SK-MEL-5 (cell line): ENCODE data around the gene WNK2. TPM values are rescaled to one million over a fixed set of nuclear protein-coding genes. Genes with fewer than 3 reads are reported as not detected.
"Not testable (repeated sequence)": the region's sequence is repeated elsewhere in the genome, so short reads cannot be mapped to it uniquely, and the experiment has no call there.

Experiments used
- DNase-seq: peaks from one replicate; pipeline ENCODE4 v3.0.0-alpha.2; 2016; ENCODE audit warnings: low read depth, low spot score
- in situ Hi-C: cut with HindIII; loops from 2 replicates; pipeline ENCODE4 v1.10.0; 2016; ENCODE audit warnings: low sequenced_read_pairs, high pct_unique_total_duplicates, low pct_unique_long_range_greater_than_20kb
- total RNA-seq: library from RNA; depleted of rRNA; stranded (reverse); fragments of >200 nt; shearing (Covaris generic); gene quantifications from 2 replicates; pipeline ENCODE4 v1.2.3, GENCODE V29; 2014

The WNK2 gene
- total RNA-seq, 1 experiment from 2014 or later = 2.4 TPM

GRCh38 chr9:93316726-93317494 is 133.0 kb downstream of the WNK2 start:
- DNase-seq = no peak
- in situ Hi-C loops = no loop called here

- no peak for DNase-seq
- in situ Hi-C loops = no loop called here
These were observed 133.7 kb downstream of the WNK2 start for GRCh38 chr9:93317495-93318094.

GRCh38 chr9:93318480-93318879 is 134.5 kb downstream of the WNK2 start:
- in situ Hi-C loops = no loop called here
- no peak for DNase-seq

GRCh38 chr9:93319301-93319991 is 135.5 kb downstream of the WNK2 start:
- no peak for DNase-seq
- in situ Hi-C loops = no loop called here

GRCh38 chr9:93319992-93320500 is 136.1 kb downstream of the WNK2 start:
- in situ Hi-C loops = no loop called here
- no peak for DNase-seq

- no peak for DNase-seq
- in situ Hi-C loops = no loop called here
These were observed 136.8 kb downstream of the WNK2 start for GRCh38 chr9:93320591-93321219.

- in situ Hi-C loops = no loop called here
- DNase-seq = no peak
These were observed 137.3 kb downstream of the WNK2 start for GRCh38 chr9:93321220-93321610.

- in situ Hi-C loops, DNase-seq: not testable (repeated sequence)
These were observed 139.6 kb downstream of the WNK2 start for GRCh38 chr9:93323446-93323954.

- in situ Hi-C loops = no loop called here
- no peak for DNase-seq
These were observed 140.4 kb downstream of the WNK2 start for GRCh38 chr9:93324191-93324834.

- in situ Hi-C loops = no loop called here
- no peak for DNase-seq
These were observed 141.5 kb downstream of the WNK2 start for GRCh38 chr9:93325307-93326035.

GRCh38 chr9:93326056-93326455 is 142.1 kb downstream of the WNK2 start:
- in situ Hi-C loops = no loop called here
- DNase-seq = no peak

- in situ Hi-C loops = no loop called here
- DNase-seq = no peak
These were observed 142.7 kb downstream of the WNK2 start for GRCh38 chr9:93326654-93327053.

- in situ Hi-C loops = no loop called here
- DNase-seq = no peak
These were observed 145.8 kb downstream of the WNK2 start for GRCh38 chr9:93329629-93330280.

GRCh38 chr9:93332317-93332716 is 148.4 kb downstream of the WNK2 start:
- in situ Hi-C loops = no loop called here
- DNase-seq = no peak

- no peak for DNase-seq
- in situ Hi-C loops = no loop called here
These were observed 152.8 kb downstream of the WNK2 start for GRCh38 chr9:93336720-93337119.

- DNase-seq, in situ Hi-C loops: not testable (repeated sequence)
These were observed 154.3 kb downstream of the WNK2 start for GRCh38 chr9:93338196-93338595.
